Measurements from ENCODE around the gene COL27A1. TPM values are rescaled to one million over a fixed set of nuclear protein-coding genes. Genes with fewer than 3 reads are reported as not detected.

The COL27A1 gene
- total and polyA plus RNA-seq, 2 donors (not counting 3 experiments of a cell fraction or from before 2014, with no cell fraction given): 14.7 to 49.1 TPM

DNA sequence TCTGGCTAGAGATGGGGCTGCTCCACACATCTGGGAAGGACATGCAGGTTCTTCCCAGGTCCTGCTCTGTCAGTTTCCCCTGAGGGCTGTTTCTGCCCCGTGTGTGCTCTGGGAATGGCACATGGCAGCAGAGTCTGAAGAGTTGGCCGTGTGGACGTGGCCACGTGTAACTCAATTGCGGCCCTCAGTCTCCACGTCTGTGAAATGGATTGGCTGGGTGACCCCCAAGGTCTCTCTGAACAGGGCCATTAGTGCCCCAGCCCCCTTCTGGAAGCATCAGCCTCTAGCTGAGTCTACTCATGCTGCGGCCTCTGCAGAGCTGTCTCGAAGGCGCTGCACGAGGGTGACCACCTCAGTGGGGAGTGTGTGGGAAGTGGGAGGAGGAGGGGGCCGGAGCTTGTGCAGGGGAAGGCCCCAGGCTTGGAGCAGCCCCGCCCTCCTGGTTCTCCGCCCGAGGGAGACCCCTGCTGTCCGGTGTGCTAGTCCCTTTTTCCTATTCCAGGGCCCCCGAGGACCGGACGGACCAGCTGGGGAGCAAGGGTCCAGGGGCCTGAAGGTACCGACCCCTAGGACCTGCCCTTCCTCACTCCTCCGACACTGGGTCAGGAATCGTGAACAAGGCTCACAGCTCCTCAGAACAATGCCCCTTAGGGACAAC lies 108.6 kb downstream of the COL27A1 start:
- FAIRE-seq: no peak
- Histone ChIP-seq H3K36me3 (ENCODE audit: control insufficient read depth in 2 of 2, extremely low read depth in 1 of 2, insufficient read depth in 2 of 2, low read length in 2 of 2) (no peaks in the 10 kb centered on the region), H3K9me3 (replicated peaks; ENCODE audit: control insufficient read depth, insufficient read depth, low read length) (no peaks in the 10 kb centered on the region), H3K79me2 (ENCODE audit: control insufficient read depth, insufficient read depth, low read length) (no peaks in the 10 kb centered on the region), H3K4me1 (ENCODE audit: control insufficient read depth, extremely low read depth, insufficient read depth, low read length) (no peaks in the 10 kb centered on the region), H3K4me3 (replicated peaks in 1 of 3; ENCODE audit: insufficient read depth in 1 of 3, low read depth in 1 of 3, low read length in 3 of 3) (no peak overlapping the region), H3K27ac (ENCODE audit: insufficient read depth, low read depth, low read length) (no peak overlapping the region), H3K4me2 (ENCODE audit: insufficient read depth, low read length) (no peak overlapping the region), H3K9me1 (replicated peaks; ENCODE audit: control insufficient read depth, extremely low read depth, insufficient read depth, low read length) (no peaks in the 10 kb centered on the region), H4K20me1 (replicated peaks; ENCODE audit: control insufficient read depth, extremely low read depth, insufficient read depth, low read length) (no peaks in the 10 kb centered on the region), H2AFZ (ENCODE audit: low read depth, low read length) (no peak overlapping the region), H3K9ac (replicated peaks; ENCODE audit: extremely low read depth, insufficient read depth, low read length) (no peak overlapping the region), H3K27me3 (ENCODE audit: control insufficient read depth in 2 of 2, insufficient read depth in 2 of 2, low read length in 2 of 2) (no peaks in the 10 kb centered on the region)
- BruUV-seq (replicated peaks): no TSS peak
- POLR2A ChIA-PET: no interaction called here
- peak in 1 of 2 donors; percentile 28 for TF ChIP-seq CTCF (IDR thresholded peaks at IDR 0.05; ENCODE audit: extremely low read depth in 1 of 2, insufficient read depth in 1 of 2, low read depth in 1 of 2, low read length in 2 of 2)
- TF ChIP-seq POLR2AphosphoS5 (IDR thresholded peaks at IDR 0.05; ENCODE audit: insufficient read depth, low read depth, low read length): no peak
- intact Hi-C loops (cut with micrococcal nuclease): loop anchor here (1.0 kb wide), 2 partner anchors 109 to 156 kb away; partner anchors contain the start of gene COL27A1
- no peak for DNase-seq (ENCODE audit: low read depth, low spot score)
- CTCF ChIA-PET: interaction anchor here (1.1 to 6.1 kb wide), 10 partner anchors 21 to 185 kb away, joined by 3 to 60 read pairs (median 4); partner anchors contain the start of gene COL27A1
- dilution Hi-C loops (cut with MboI; ENCODE audit: extremely low pct_ligation_motif_present, low sequenced_read_pairs): no loop called here

DNA sequence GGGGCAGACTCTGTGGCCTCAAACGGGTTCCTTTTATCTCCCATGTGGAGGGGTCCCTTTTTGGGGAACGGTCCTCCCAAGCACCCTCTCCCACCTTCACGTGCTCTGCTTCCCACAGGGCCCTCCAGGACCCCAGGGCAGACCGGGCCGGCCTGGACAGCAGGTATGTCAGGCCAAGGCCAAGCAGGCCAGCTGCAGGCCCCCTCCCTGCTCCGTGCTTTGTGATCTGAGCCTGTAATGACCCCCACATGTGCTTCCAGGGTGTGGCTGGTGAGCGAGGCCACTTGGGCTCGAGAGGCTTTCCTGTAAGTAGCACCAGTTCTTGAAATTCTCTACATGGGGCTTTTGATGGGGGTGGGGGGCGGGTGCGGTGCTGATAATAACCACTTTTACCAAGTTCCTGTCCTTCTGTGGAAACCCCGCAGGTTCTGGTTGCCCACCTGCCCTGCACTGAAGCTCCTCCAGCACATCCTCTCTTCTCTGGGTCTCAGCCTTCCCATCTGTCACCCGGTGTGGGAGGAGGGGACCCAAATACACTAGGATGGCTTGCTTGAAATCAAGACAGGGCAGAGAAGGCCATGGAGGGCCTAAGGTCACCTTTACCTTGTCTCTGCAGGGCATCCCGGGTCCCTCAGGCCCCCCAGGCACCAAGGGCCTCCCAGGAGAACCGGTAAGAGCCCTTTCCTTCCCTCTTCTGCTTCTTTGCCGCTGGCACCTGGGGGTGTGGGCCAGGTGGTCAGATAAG lies 109.6 kb downstream of the COL27A1 start:
- intact Hi-C loops (cut with micrococcal nuclease) (loop anchor here (1.0 kb wide), 2 partner anchors 110 to 157 kb away; partner anchors contain the start of gene COL27A1), dilution Hi-C loops (cut with MboI; ENCODE audit: extremely low pct_ligation_motif_present, low sequenced_read_pairs) (no loop called here)
- TF ChIP-seq MYC (IDR thresholded peaks at IDR 0.05; ENCODE audit: low read depth, low read length) (no peak), EZH2 (IDR thresholded peaks at IDR 0.05; ENCODE audit: borderline replicate concordance, low read depth, low read length, severe bottlenecking) (no peak), JUN (IDR thresholded peaks at IDR 0.05; ENCODE audit: borderline replicate concordance, insufficient read depth, insufficient read length, low read depth) (no peak), FOS (IDR thresholded peaks at IDR 0.05; ENCODE audit: borderline replicate concordance, insufficient read depth, low read length) (no peak), GATA2 (IDR thresholded peaks at IDR 0.05; ENCODE audit: insufficient read depth, insufficient read length, low read depth, low read length) (no peak), POLR2A (IDR thresholded peaks at IDR 0.05; ENCODE audit: low read depth, low read length) (no peak)
- TF ChIP-seq, protein P1, sequence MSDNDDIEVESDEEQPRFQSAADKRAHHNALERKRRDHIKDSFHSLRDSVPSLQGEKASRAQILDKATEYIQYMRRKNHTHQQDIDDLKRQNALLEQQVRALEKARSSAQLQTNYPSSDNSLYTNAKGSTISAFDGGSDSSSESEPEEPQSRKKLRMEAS (IDR thresholded peaks at IDR 0.05; ENCODE audit: insufficient read depth, insufficient read length): no peak
- Histone ChIP-seq H3K36me3 (ENCODE audit: control insufficient read depth in 2 of 2, extremely low read depth in 1 of 2, insufficient read depth in 2 of 2, low read length in 2 of 2) (no peaks in the 10 kb centered on the region), H3K27me3 (ENCODE audit: control insufficient read depth in 2 of 2, insufficient read depth in 2 of 2, low read length in 2 of 2) (no peaks in the 10 kb centered on the region), H3K79me2 (ENCODE audit: control insufficient read depth, insufficient read depth, low read length) (no peaks in the 10 kb centered on the region), H3K9me1 (replicated peaks; ENCODE audit: control insufficient read depth, extremely low read depth, insufficient read depth, low read length) (no peaks in the 10 kb centered on the region), H4K20me1 (replicated peaks; ENCODE audit: control insufficient read depth, extremely low read depth, insufficient read depth, low read length) (no peaks in the 10 kb centered on the region), H3K27ac (ENCODE audit: insufficient read depth, low read depth, low read length) (no peak overlapping the region), H3K9ac (replicated peaks; ENCODE audit: extremely low read depth, insufficient read depth, low read length) (no peak overlapping the region), H3K4me1 (ENCODE audit: control insufficient read depth, extremely low read depth, insufficient read depth, low read length) (no peaks in the 10 kb centered on the region), H3K4me2 (ENCODE audit: insufficient read depth, low read length) (no peak overlapping the region), H3K4me3 (replicated peaks in 1 of 3; ENCODE audit: insufficient read depth in 1 of 3, low read depth in 1 of 3, low read length in 3 of 3) (no peak overlapping the region), H3K9me3 (replicated peaks; ENCODE audit: control insufficient read depth, insufficient read depth, low read length) (no peaks in the 10 kb centered on the region), H2AFZ (ENCODE audit: low read depth, low read length) (no peak overlapping the region)
- POLR2A ChIA-PET: no interaction called here
- FAIRE-seq (no peak), DNase-seq (ENCODE audit: low read depth, low spot score) (no peak)
- BruUV-seq (replicated peaks): no TSS peak
- CTCF ChIA-PET: interaction anchor here (0.6 to 6.1 kb wide), 10 partner anchors 20 to 186 kb away, joined by 3 to 60 read pairs (median 4); partner anchors contain the start of gene COL27A1

Measured in endothelial cell of umbilical vein (primary cell).